Esophagus muscularis mucosa (tissue), 4 donors: ENCODE results near the gene POT1. TPM values are rescaled to one million over a fixed set of nuclear protein-coding genes. Genes with fewer than 3 reads are reported as not detected.
"Not testable (repeated sequence)": the region's sequence is repeated elsewhere in the genome, so short reads cannot be mapped to it uniquely, and the experiment has no call there.

Experiments
- DNase-seq: peaks from one replicate; pipeline ENCODE4 v3.0.0-alpha.2; 2017; ENCODE audit errors: extremely low spot score
- H3K27ac ChIP-seq, 4 donors: fragments of 200-600 bp; sonication (generic); replicated peaks in 1 of 4; 1 replicate in 3 of 4; 2 replicates in 1 of 4; pipeline ENCODE4 v1.5.1; 2016 to 2019; ENCODE audit warnings: mild to moderate bottlenecking in 1 of 4
- H3K27me3 ChIP-seq, 4 donors: fragments of 200-600 bp; sonication (generic); one replicate each; pipeline versions ENCODE4 v1.5.1 to v1.6.0; 2016 to 2019
- H3K36me3 ChIP-seq, 4 donors: fragments of 200-600 bp; sonication (generic); one replicate each; pipeline ENCODE4 v1.5.1; 2016 to 2019
- H3K4me1 ChIP-seq, 4 donors: fragments of 200-600 bp; sonication (generic); one replicate each; pipeline ENCODE4 v1.5.1; 2016 to 2019
- H3K4me3 ChIP-seq, 4 donors: fragments of 200-600 bp; sonication (generic); 1 replicate in 2 of 4; 2 replicates in 2 of 4; pipeline ENCODE4 v1.5.1; 2016 to 2019; ENCODE audit warnings: mild to moderate bottlenecking in 4 of 4, moderate library complexity in 1 of 4
- H3K9me3 ChIP-seq, 4 donors: fragments of 200-600 bp; sonication (generic); 1 replicate in 3 of 4; 2 replicates in 1 of 4; pipeline ENCODE4 v1.5.1; 2016 to 2019
- CTCF ChIP-seq, 3 experiments: fragments of 200-600 bp in 2 of 3; fragments of 450-650 bp in 1 of 3; sonication (generic) in 2 of 3; IDR thresholded peaks; one replicate each; pipeline ENCODE4 v1.5.1; 2017 to 2019; ENCODE audit warnings: antibody characterized with exemption in 3 of 3, mild to moderate bottlenecking in 2 of 3, moderate library complexity in 1 of 3
- EP300 ChIP-seq: sonication (generic); formaldehyde crosslinking; IDR thresholded peaks from one replicate; pipeline ENCODE4 v1.6.1; 2017; ENCODE audit warnings: antibody characterized with exemption
- POLR2A ChIP-seq: fragments of 450-650 bp; IDR thresholded peaks from one replicate; pipeline ENCODE4 v1.6.1; 2017; ENCODE audit warnings: antibody characterized with exemption, moderate library complexity, mild to moderate bottlenecking, low read depth
- POLR2AphosphoS5 ChIP-seq, 2 donors: sonication (generic); formaldehyde crosslinking; IDR thresholded peaks; one replicate each; pipeline ENCODE4 v1.6.1; 2017; ENCODE audit warnings: antibody characterized with exemption in 2 of 2
- WGBS: methylation state at CpG from one replicate; pipeline ENCODE4 v1.1.5; 2018; 5-methylcytosine and 5-hydroxymethylcytosine counted together
- intact Hi-C: fragments of 100-400 bp; cut with DNase I; formaldehyde crosslinking; loops from one replicate; pipeline ENCODE4 v1.15.1; 2023
- total RNA-seq, 4 donors: library from RNA; depleted of rRNA; stranded (reverse); fragments of >200 nt; gene quantifications; one replicate each; pipeline versions ENCODE4 v1.1.0 to v1.2.1, GENCODE V29; 2016

POT1 gene
- total RNA-seq = 10 to 100 TPM; 19.4 to 31.6 (median 20.5) TPM

- peak; percentile 82 to 96 for TF ChIP-seq POLR2AphosphoS5 (IDR thresholded peaks at IDR 0.05)
- peak in 1 of 3 experiments; percentile 13 for TF ChIP-seq CTCF (IDR thresholded peaks at IDR 0.05)
- no peak for TF ChIP-seq POLR2A
- peak within 1 kb of the TSS; percentile 60 to 75 (median 66) for H3K4me3 ChIP-seq
- H3K4me1 ChIP-seq = peaks cover 9 to 21% (median 16%) of the 10 kb centered on the region in 4 donors
- H3K27ac ChIP-seq = peak within 1 kb of the TSS; percentile 82 to 93 (median 90)
- peak; percentile 99 for DNase-seq
- H3K9me3 ChIP-seq = no peaks in the 10 kb centered on the region
- intact Hi-C loops = no loop called here
- no peaks in the 10 kb centered on the region for H3K27me3 ChIP-seq
- H3K36me3 ChIP-seq = no peaks in the 10 kb centered on the region
- under 1% methylated on average over 29 of the region's 45 CpGs for WGBS
These were observed at the start of gene POT1 for GRCh38 chr7:124929467-124930172. POT1 (minus strand) TSS chr7:124929825; CDS start chr7:124897173, 32,652 bp downstream.

GRCh38 chr7:124975131-124975530 lies 45.5 kb upstream of the POT1 start:
- WGBS = 69% methylated on average over 3 of the region's 3 CpGs
- DNase-seq, H3K27ac ChIP-seq, intact Hi-C loops, H3K4me1 ChIP-seq, H3K27me3 ChIP-seq, H3K9me3 ChIP-seq, H3K36me3 ChIP-seq, H3K4me3 ChIP-seq: not testable (repeated sequence)

- no peak overlapping the region for H3K4me3 ChIP-seq
- no peak overlapping the region for H3K27ac ChIP-seq
- H3K36me3 ChIP-seq = no peaks in the 10 kb centered on the region
- no peaks in the 10 kb centered on the region for H3K4me1 ChIP-seq
- no peaks in the 10 kb centered on the region for H3K9me3 ChIP-seq
- intact Hi-C loops = no loop called here
- DNase-seq = no peak
- 97% methylated on average over 4 of the region's 4 CpGs for WGBS
- no peaks in the 10 kb centered on the region for H3K27me3 ChIP-seq
- no peak for TF ChIP-seq POLR2AphosphoS5 (IDR thresholded peaks at IDR 0.05)
- TF ChIP-seq CTCF (IDR thresholded peaks at IDR 0.05) = no peak
These were observed 35.9 kb upstream of the POT1 start for GRCh38 chr7:124965553-124965952.

GRCh38 chr7:124959676-124960075 lies 30.1 kb upstream of the POT1 start:
- H3K27me3 ChIP-seq = no peaks in the 10 kb centered on the region
- no peaks in the 10 kb centered on the region for H3K36me3 ChIP-seq
- no peak overlapping the region for H3K27ac ChIP-seq
- DNase-seq = no peak
- TF ChIP-seq POLR2A (no peak), EP300 (no peak), CTCF (IDR thresholded peaks at IDR 0.05) (no peak), POLR2AphosphoS5 (IDR thresholded peaks at IDR 0.05) (no peak)
- H3K9me3 ChIP-seq = peaks cover 0 to 6% (median 0%) of the 10 kb centered on the region in 4 donors
- intact Hi-C loops = no loop called here
- no peaks in the 10 kb centered on the region for H3K4me1 ChIP-seq
- WGBS = 53% methylated on average over 1 of the region's 1 CpG
- no peak overlapping the region for H3K4me3 ChIP-seq

- H3K4me3 ChIP-seq, H3K27ac ChIP-seq, DNase-seq, intact Hi-C loops, H3K27me3 ChIP-seq, H3K4me1 ChIP-seq, H3K9me3 ChIP-seq, H3K36me3 ChIP-seq: not testable (repeated sequence)
- no CpG with 5 or more reads among the region's 1 CpG for WGBS
These were observed 28.3 kb upstream of the POT1 start for GRCh38 chr7:124957952-124958351.

GRCh38 chr7:124956160-124956559 lies 26.5 kb upstream of the POT1 start:
- Histone ChIP-seq H3K4me3 (no peak overlapping the region), H3K36me3 (no peaks in the 10 kb centered on the region), H3K4me1 (no peaks in the 10 kb centered on the region), H3K9me3 (peaks cover 0 to 6% (median 0%) of the 10 kb centered on the region in 4 donors), H3K27me3 (no peaks in the 10 kb centered on the region), H3K27ac (no peak overlapping the region)
- no peak for DNase-seq
- TF ChIP-seq POLR2A (no peak), CTCF (IDR thresholded peaks at IDR 0.05) (no peak), EP300 (no peak), POLR2AphosphoS5 (IDR thresholded peaks at IDR 0.05) (no peak)
- intact Hi-C loops = no loop called here
- 81% methylated on average over 1 of the region's 1 CpG for WGBS
